GM12891 (cell line): Measurements from ENCODE around the gene AKAP12.

Experiments
- PAX5 ChIP-seq: IDR thresholded peaks from 2 replicates; pipeline ENCODE4 v1.6.1; 2011; ENCODE audit warnings: low read length, moderate library complexity, mild to moderate bottlenecking; ENCODE audit not compliant: insufficient read depth, severe bottlenecking
- POLR2A ChIP-seq: IDR thresholded peaks from 2 replicates; pipeline ENCODE4 v1.6.1; 2011; ENCODE audit warnings: low read depth, low read length, control low read depth
- POLR2AphosphoS5 ChIP-seq: IDR thresholded peaks from 2 replicates; pipeline ENCODE4 v1.6.1; 2011; ENCODE audit warnings: low read depth, low read length, control low read depth
- POU2F2 ChIP-seq: IDR thresholded peaks from 2 replicates; pipeline ENCODE4 v1.6.1; 2011; ENCODE audit warnings: low read depth, mild to moderate bottlenecking, control low read depth, low read length, moderate library complexity
- TAF1 ChIP-seq: IDR thresholded peaks from 2 replicates; pipeline ENCODE4 v1.6.1; 2011; ENCODE audit warnings: low read depth, low read length, control low read depth

DNA sequence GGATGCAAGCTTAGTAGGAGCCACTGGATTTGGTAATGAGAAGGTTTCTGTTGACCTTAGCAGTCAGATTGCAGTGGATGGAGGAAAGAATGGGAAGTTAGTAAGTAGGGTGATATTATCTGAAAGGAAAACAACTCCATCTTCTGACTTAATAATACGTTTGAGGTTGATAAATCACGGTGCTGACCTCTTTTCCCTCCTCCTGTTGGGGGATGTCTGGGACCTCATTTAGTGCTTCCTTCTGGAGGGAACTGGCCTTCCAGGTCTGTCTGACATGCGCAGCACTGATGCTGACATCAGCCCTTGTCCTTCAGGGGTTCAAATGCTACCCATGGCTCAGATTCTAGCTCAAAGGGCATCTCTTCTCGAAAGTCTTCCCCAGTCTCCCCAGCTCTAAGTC is 48.2 kb upstream of the AKAP12 start:
- TF ChIP-seq POLR2AphosphoS5 (no peak), POLR2A (no peak), TAF1 (no peak), POU2F2 (no peak), PAX5 (no peak)
